SU-DHL-6 (cell line): ENCODE data around the gene RPS6KL1.

Experiments used
- EZH2phosphoT487 ChIP-seq: fragments of 200-600 bp; sonication (generic), shearing (Covaris generic); conservative IDR thresholded peaks from 2 replicates; pipeline ENCODE4 v1.6.1; 2018; ENCODE audit warnings: mild to moderate bottlenecking, antibody characterized with exemption, low read length, moderate library complexity, mixed read lengths
- TF ChIP-seq, protein P1 (sequence below): fragments of 200-600 bp; sonication (generic); IDR thresholded peaks from one replicate; pipeline ENCODE4 v1.5.1; 2017; ENCODE audit warnings: antibody characterized with exemption, mild to moderate bottlenecking, low read length, moderate library complexity; ENCODE audit not compliant: insufficient read depth, poor library complexity, severe bottlenecking

DNA sequence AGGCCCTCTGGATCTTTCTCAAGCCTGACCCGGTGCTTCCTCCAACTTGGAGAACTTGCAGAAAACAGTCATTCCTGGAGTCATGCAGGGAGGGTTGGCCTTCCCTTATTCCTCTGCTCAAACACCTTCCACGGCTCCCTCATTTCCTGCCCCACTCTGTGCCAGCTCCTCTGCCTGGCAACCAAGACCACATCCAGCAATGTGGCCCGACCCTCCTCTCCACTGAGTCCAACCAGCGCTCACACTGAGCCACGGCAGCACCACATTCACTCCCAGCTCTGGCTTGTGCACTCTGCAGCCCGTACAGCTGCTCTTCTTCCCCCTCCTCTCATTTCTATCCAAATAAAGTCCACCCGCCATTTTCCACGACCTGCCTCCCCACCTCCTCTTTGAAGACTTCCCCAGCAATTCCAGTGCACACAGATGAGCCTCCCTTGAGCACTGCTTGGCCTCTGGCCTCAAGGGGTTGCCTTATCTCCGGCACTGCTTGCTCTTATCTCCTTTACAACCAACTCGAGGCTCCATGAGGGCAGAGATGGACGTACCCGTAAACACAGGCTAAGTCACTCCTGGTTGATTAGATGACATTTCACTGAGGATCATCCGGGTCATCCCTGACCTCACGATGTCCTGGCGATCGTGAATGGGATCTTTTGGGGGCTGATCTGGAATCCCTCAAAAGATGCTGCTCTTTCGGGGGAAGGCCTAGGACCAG, 27.0 kb upstream of the RPS6KL1 start:
- TF ChIP-seq, protein P1, sequence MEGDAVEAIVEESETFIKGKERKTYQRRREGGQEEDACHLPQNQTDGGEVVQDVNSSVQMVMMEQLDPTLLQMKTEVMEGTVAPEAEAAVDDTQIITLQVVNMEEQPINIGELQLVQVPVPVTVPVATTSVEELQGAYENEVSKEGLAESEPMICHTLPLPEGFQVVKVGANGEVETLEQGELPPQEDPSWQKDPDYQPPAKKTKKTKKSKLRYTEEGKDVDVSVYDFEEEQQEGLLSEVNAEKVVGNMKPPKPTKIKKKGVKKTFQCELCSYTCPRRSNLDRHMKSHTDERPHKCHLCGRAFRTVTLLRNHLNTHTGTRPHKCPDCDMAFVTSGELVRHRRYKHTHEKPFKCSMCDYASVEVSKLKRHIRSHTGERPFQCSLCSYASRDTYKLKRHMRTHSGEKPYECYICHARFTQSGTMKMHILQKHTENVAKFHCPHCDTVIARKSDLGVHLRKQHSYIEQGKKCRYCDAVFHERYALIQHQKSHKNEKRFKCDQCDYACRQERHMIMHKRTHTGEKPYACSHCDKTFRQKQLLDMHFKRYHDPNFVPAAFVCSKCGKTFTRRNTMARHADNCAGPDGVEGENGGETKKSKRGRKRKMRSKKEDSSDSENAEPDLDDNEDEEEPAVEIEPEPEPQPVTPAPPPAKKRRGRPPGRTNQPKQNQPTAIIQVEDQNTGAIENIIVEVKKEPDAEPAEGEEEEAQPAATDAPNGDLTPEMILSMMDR: no peak
- TF ChIP-seq EZH2phosphoT487: no peak
